ENCODE results near the gene BTD. TPM values are rescaled to one million over a fixed set of nuclear protein-coding genes. Genes with fewer than 3 reads are reported as not detected.

The BTD gene
- total and polyA plus RNA-seq, 2 experiments from 2014 or later, result 17.8 to 20.0 TPM

GRCh38 chr3:15638891-15639262 lies 37.3 kb downstream of the BTD start (continued):
- TF ChIP-seq ZNF462 (CRISPR knock-in tag; IDR thresholded peaks at IDR 0.05) (no peak), JUNB (IDR thresholded peaks at IDR 0.05; ENCODE audit: unreplicated experiment) (no peak), CREB1 (CRISPR knock-in tag; IDR thresholded peaks at IDR 0.05; ENCODE audit: low read depth) (no peak), STAT1 (IDR thresholded peaks at IDR 0.05; ENCODE audit: unreplicated experiment) (no peak), NANOG (IDR thresholded peaks at IDR 0.05; ENCODE audit: borderline replicate concordance) (no peak), POLR2AphosphoS5 (IDR thresholded peaks at IDR 0.05; ENCODE audit: low read depth) (no peak), EZH2phosphoT487 (IDR thresholded peaks at IDR 0.05; ENCODE audit: unreplicated experiment) (no peak), ZNF331 (CRISPR knock-in tag; IDR thresholded peaks at IDR 0.05; ENCODE audit: low read depth) (no peak), REST (IDR thresholded peaks at IDR 0.05; ENCODE audit: unreplicated experiment) (no peak), ETS1 (IDR thresholded peaks at IDR 0.05) (no peak), EZH2 (IDR thresholded peaks at IDR 0.05; ENCODE audit: low read depth, unreplicated experiment) (no peak), ZNF114 (CRISPR knock-in tag; IDR thresholded peaks at IDR 0.05) (no peak)
